ENCODE measurements around the gene C1QL2.

C1QL2 gene

GRCh38 chr2:119157850-119158511 lies 570 bp downstream of the C1QL2 start:
- TF ChIP-seq USF1 (IDR thresholded peaks at IDR 0.05) (no peak), EGR1 (IDR thresholded peaks at IDR 0.05) (no peak), FOXM1 (IDR thresholded peaks at IDR 0.05; ENCODE audit: borderline replicate concordance, low read depth) (no peak), REST (IDR thresholded peaks at IDR 0.05; ENCODE audit: low read depth) (no peak), ZBTB7A (IDR thresholded peaks at IDR 0.05; ENCODE audit: low read depth) (no peak), CEBPB (IDR thresholded peaks at IDR 0.05) (no peak), CREB1 (IDR thresholded peaks at IDR 0.05; ENCODE audit: low read depth) (no peak), NFIC (IDR thresholded peaks at IDR 0.05) (no peak), MAX (IDR thresholded peaks at IDR 0.05) (no peak), EP300 (IDR thresholded peaks at IDR 0.05; ENCODE audit: borderline replicate concordance) (no peak), TEAD4 (IDR thresholded peaks at IDR 0.05) (no peak), RAD21 (IDR thresholded peaks at IDR 0.05; ENCODE audit: low read depth) (no peak)

- no peak for TF ChIP-seq EGR1 (IDR thresholded peaks at IDR 0.05)
- no peak for TF ChIP-seq CREB1 (IDR thresholded peaks at IDR 0.05; ENCODE audit: low read depth)
- no peak for TF ChIP-seq EP300 (IDR thresholded peaks at IDR 0.05; ENCODE audit: borderline replicate concordance)
- TF ChIP-seq TAF1 (IDR thresholded peaks at IDR 0.05; ENCODE audit: low read depth): no peak
- no peak for TF ChIP-seq YY1 (IDR thresholded peaks at IDR 0.05; ENCODE audit: low read depth)
- no peak for TF ChIP-seq ZBTB7A (IDR thresholded peaks at IDR 0.05; ENCODE audit: low read depth)
- TF ChIP-seq MAX (IDR thresholded peaks at IDR 0.05): no peak
- no peak for TF ChIP-seq NFIC (IDR thresholded peaks at IDR 0.05)
- no peak for TF ChIP-seq TEAD4 (IDR thresholded peaks at IDR 0.05)
These were observed 1.4 kb downstream of the C1QL2 start for GRCh38 chr2:119156891-119157773.

GRCh38 chr2:119156105-119156890 lies 2.3 kb downstream of the C1QL2 start:
- no peak for TF ChIP-seq YY1 (IDR thresholded peaks at IDR 0.05; ENCODE audit: low read depth)
- TF ChIP-seq TEAD4 (IDR thresholded peaks at IDR 0.05): no peak
- no peak for TF ChIP-seq MAX (IDR thresholded peaks at IDR 0.05)
- no peak for TF ChIP-seq REST (IDR thresholded peaks at IDR 0.05; ENCODE audit: low read depth)
- no peak for TF ChIP-seq CEBPB (IDR thresholded peaks at IDR 0.05)
- no peak for TF ChIP-seq EGR1 (IDR thresholded peaks at IDR 0.05)
- no peak for TF ChIP-seq TAF1 (IDR thresholded peaks at IDR 0.05; ENCODE audit: low read depth)
- TF ChIP-seq EP300 (IDR thresholded peaks at IDR 0.05; ENCODE audit: borderline replicate concordance): no peak
- no peak for TF ChIP-seq USF1 (IDR thresholded peaks at IDR 0.05)
- TF ChIP-seq FOXM1 (IDR thresholded peaks at IDR 0.05; ENCODE audit: borderline replicate concordance, low read depth): no peak
- TF ChIP-seq ZBTB7A (IDR thresholded peaks at IDR 0.05; ENCODE audit: low read depth): no peak
- TF ChIP-seq RAD21 (IDR thresholded peaks at IDR 0.05; ENCODE audit: low read depth): no peak
- TF ChIP-seq TCF12 (IDR thresholded peaks at IDR 0.05; ENCODE audit: low read depth): no peak
- TF ChIP-seq NFIC (IDR thresholded peaks at IDR 0.05): no peak
- no peak for TF ChIP-seq CREB1 (IDR thresholded peaks at IDR 0.05; ENCODE audit: low read depth)

GRCh38 chr2:119155633-119156032 lies 2.9 kb downstream of the C1QL2 start:
- no peak for TF ChIP-seq TCF12 (IDR thresholded peaks at IDR 0.05; ENCODE audit: low read depth)
- no peak for TF ChIP-seq CEBPB (IDR thresholded peaks at IDR 0.05)
- no peak for TF ChIP-seq EGR1 (IDR thresholded peaks at IDR 0.05)
- no peak for TF ChIP-seq TAF1 (IDR thresholded peaks at IDR 0.05; ENCODE audit: low read depth)
- TF ChIP-seq RAD21 (IDR thresholded peaks at IDR 0.05; ENCODE audit: low read depth): no peak
- TF ChIP-seq YY1 (IDR thresholded peaks at IDR 0.05; ENCODE audit: low read depth): no peak
- no peak for TF ChIP-seq EP300 (IDR thresholded peaks at IDR 0.05; ENCODE audit: borderline replicate concordance)
- no peak for TF ChIP-seq FOXM1 (IDR thresholded peaks at IDR 0.05; ENCODE audit: borderline replicate concordance, low read depth)
- TF ChIP-seq MAX (IDR thresholded peaks at IDR 0.05): no peak
- TF ChIP-seq USF1 (IDR thresholded peaks at IDR 0.05): no peak
- no peak for TF ChIP-seq REST (IDR thresholded peaks at IDR 0.05; ENCODE audit: low read depth)
- TF ChIP-seq ZBTB7A (IDR thresholded peaks at IDR 0.05; ENCODE audit: low read depth): no peak
- no peak for TF ChIP-seq CREB1 (IDR thresholded peaks at IDR 0.05; ENCODE audit: low read depth)
- no peak for TF ChIP-seq NFIC (IDR thresholded peaks at IDR 0.05)
- TF ChIP-seq TEAD4 (IDR thresholded peaks at IDR 0.05): no peak

All from Ishikawa (cell line).